HG03432 (cell line): Measurements from ENCODE around the gene AKAP6.

Source experiments
- ATAC-seq: cut with Tn5 transposase; IDR thresholded peaks from one replicate; pipeline ENCODE4 v1.9.1; 2021; ENCODE audit warnings: mild to moderate bottlenecking, moderate library complexity; ENCODE audit not compliant: unreplicated experiment

Gene AKAP6

GRCh38 chr14:32405856-32406255, 76.8 kb downstream of the AKAP6 start:
- no peak for ATAC-seq

GRCh38 chr14:32407130-32407529, 78.0 kb downstream of the AKAP6 start:
- no peak for ATAC-seq

- no peak for ATAC-seq
These were observed 78.9 kb downstream of the AKAP6 start for GRCh38 chr14:32408018-32408417.

GRCh38 chr14:32412103-32412502, 83.0 kb downstream of the AKAP6 start:
- no peak for ATAC-seq

- no peak for ATAC-seq
These were observed 83.4 kb downstream of the AKAP6 start for GRCh38 chr14:32412532-32412931.

- ATAC-seq, result no peak
These were observed 85.0 kb downstream of the AKAP6 start for GRCh38 chr14:32413967-32414640.

GRCh38 chr14:32414808-32415255, 85.7 kb downstream of the AKAP6 start:
- ATAC-seq, result no peak

GRCh38 chr14:32417956-32418552, 89.0 kb downstream of the AKAP6 start:
- ATAC-seq, result no peak

GRCh38 chr14:32419429-32419828, 90.3 kb downstream of the AKAP6 start:
- ATAC-seq, result no peak

- no peak for ATAC-seq
These were observed 92.7 kb downstream of the AKAP6 start for GRCh38 chr14:32421781-32422180.

GRCh38 chr14:32422440-32422839, 93.3 kb downstream of the AKAP6 start:
- no peak for ATAC-seq

GRCh38 chr14:32426028-32426427, 96.9 kb downstream of the AKAP6 start:
- ATAC-seq, result no peak

GRCh38 chr14:32426586-32427388, 97.7 kb downstream of the AKAP6 start:
- ATAC-seq, result no peak

- no peak for ATAC-seq
These were observed 98.8 kb downstream of the AKAP6 start for GRCh38 chr14:32427726-32428528.

GRCh38 chr14:32428875-32429274, 99.8 kb downstream of the AKAP6 start:
- ATAC-seq, result no peak

GRCh38 chr14:32430326-32430725, 101.2 kb downstream of the AKAP6 start:
- ATAC-seq, result no peak

- ATAC-seq, result peak; percentile 49
These were observed 103.9 kb downstream of the AKAP6 start for GRCh38 chr14:32432813-32433538.

GRCh38 chr14:32434180-32434579, 105.1 kb downstream of the AKAP6 start:
- ATAC-seq, result no peak

- peak; percentile 54 for ATAC-seq
These were observed 105.8 kb downstream of the AKAP6 start for GRCh38 chr14:32434880-32435279.

- ATAC-seq, result no peak
These were observed 106.3 kb downstream of the AKAP6 start for GRCh38 chr14:32435411-32435810.
